GF-D8 (cell line): ENCODE measurements around the gene IL23R.

ENCODE experiments used
- DNase-seq: peaks from one replicate; lab custom pipeline; 2025; lab: John Stamatoyannopoulos, UW

The IL23R gene

DNA sequence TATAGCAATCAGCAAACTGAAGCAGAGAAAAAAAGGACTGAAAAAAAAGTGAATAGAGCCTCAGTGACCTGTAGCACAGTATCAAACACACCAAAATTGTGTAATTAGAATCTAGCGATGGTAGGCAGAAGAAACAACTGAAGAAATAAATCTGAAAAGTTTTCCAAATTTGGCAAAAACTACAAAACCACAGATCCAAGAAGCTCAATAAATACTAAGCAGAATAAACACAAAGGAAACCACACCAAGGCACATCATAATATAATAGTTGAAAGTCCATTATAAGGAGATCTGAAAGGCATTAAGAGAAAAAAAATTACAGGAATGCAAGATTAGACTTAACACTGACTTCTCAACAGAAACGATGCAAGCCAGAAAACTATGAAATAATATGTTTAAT is 134.3 kb downstream of the IL23R start:
- DNase-seq = no peak

DNA sequence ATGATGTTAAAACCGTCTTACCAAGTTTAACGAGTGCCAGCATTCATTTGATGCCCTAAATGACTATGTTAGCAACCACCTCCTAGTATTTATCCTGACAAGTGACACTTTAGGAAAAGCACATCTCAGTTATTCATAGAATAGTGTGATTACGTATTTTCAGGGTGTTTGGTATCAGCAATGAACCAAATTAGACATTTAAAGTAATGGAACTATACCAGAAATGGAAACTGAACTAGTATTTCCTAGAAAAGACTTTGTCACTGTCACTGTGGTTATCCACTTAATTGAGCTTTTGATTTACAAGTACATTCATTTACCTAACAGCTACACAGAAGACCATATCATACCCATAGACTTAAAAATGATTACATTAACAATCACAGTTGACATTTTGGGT is 137.8 kb downstream of the IL23R start:
- no peak for DNase-seq

DNA sequence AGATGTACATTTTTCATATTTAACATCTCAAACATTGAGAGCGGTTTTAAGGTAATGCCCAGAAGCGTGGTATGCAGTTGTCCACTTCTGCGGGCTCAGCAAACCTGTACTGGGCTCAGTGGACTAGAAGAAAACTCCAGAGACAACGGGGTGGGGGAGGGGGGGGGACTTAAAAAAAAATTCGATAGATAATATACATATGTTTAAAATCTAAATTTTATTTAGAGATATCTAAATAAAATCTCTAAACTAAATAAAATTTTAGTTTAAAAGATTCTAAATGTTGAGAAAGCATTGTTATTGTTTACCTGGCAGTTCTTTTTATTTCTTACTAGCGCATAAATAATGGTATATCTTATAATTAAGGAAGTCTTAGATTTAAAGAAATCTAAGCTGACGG is 140.3 kb downstream of the IL23R start:
- DNase-seq = no peak

DNA sequence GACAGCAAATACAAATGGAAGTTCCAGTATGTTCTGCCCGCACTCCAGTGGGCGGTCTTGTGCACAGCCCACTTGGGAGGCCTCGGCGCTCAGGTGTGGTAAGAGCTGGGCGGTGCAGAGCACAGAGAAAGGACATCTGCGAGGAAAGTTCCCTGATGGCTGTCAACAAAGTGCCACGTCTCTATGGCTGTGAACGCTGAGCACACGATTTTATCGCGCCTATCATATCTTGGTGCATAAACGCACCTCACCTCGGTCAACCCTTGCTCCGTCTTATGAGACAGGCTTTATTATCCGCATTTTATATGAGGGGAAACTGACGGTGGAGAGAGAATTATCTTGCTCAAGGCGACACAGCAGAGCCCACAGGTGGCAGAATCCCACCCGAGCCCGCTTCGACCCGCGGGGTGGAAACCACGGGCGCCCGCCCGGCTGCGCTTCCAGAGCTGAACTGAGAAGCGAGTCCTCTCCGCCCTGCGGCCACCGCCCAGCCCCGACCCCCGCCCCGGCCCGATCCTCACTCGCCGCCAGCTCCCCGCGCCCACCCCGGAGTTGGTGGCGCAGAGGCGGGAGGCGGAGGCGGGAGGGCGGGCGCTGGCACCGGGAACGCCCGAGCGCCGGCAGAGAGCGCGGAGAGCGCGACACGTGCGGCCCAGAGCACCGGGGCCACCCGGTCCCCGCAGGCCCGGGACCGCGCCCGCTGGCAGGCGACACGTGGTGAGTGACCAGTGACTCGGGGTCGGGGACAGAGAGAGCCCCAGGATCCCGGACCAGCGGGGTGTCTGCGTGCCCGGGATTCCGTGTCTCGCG is 141.2 kb downstream of the IL23R start, which contains the start of gene IL12RB2:
Gene IL12RB2, plus strand, starts transcription at position 623 of the 810 bp plus-strand sequence. CDS start 12,496 bp downstream, outside the sequence.
- no peak for DNase-seq

DNA sequence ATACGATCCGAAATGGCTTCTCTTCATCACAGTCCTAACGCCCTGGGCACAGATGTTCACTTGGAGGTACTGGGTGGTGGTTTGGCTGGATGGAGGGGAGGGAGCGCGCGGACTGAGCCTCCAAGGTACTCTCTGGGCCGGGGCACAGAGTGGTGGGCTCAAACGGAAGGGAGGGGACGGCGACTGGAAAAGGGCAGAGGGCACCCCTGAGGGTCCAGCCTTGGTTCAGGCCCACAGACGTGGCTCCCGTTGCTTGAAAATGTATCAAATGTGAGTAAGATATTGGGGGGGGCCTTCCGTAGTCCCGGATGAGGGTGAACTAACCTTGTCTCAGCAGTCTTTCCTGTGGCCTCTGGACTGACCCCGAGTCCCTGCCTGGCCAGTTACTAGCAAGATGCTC is 141.9 kb downstream of the IL23R start:
- DNase-seq = no peak
